Esophagus squamous epithelium (tissue), 4 donors: ENCODE results near the gene IL11.

Experiments used
- POLR2A ChIP-seq, 4 donors: fragments of 450-650 bp; IDR thresholded peaks; one replicate each; pipeline ENCODE4 v1.6.1; 2017; ENCODE audit warnings: antibody characterized with exemption in 4 of 4, mild to moderate bottlenecking in 4 of 4, moderate library complexity in 3 of 4
- TF ChIP-seq, protein P1 (sequence below), 6 experiments: fragments of 450-650 bp in 4 of 6; fragments of 200-600 bp in 2 of 6; sonication (generic) in 2 of 6; IDR thresholded peaks; one replicate each; pipeline ENCODE4 v1.5.1; 2016 to 2019; ENCODE audit warnings: antibody characterized with exemption in 6 of 6, mild to moderate bottlenecking in 4 of 6, moderate library complexity in 4 of 6

DNA sequence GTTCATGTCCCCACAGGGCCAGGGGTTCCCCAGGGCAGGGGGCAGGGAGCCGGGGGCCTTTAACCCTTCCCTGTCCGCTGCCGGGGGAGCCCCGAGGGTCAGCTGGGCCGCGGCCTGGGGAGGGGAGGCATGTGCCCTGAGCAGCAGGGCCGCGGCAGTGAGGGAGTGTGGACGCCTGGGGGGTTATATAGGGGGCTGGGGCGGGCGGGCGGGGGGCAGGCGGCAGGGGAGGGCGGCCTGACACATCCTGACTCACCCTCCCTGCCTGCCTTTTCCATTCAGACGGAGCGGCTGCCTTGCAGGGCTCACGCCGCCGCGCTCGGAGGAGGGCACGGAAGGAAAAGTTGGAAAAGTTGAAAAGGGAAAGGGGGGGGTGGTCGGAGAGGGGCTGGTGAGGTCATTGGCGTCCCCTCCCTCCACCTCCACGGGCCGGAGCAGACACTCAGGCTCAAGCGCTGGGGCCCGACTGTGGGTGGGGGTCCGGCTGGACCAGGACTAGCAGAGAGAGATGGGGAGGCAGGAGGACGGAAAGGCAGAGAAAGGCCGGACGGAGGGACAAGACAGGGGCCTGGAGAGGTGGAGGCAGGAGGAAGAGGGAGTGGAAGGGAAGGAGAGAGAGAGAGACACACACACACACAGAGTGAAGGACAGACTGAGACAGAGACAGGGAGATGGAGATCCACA, at the start of gene IL11:
- TF ChIP-seq, protein P1, sequence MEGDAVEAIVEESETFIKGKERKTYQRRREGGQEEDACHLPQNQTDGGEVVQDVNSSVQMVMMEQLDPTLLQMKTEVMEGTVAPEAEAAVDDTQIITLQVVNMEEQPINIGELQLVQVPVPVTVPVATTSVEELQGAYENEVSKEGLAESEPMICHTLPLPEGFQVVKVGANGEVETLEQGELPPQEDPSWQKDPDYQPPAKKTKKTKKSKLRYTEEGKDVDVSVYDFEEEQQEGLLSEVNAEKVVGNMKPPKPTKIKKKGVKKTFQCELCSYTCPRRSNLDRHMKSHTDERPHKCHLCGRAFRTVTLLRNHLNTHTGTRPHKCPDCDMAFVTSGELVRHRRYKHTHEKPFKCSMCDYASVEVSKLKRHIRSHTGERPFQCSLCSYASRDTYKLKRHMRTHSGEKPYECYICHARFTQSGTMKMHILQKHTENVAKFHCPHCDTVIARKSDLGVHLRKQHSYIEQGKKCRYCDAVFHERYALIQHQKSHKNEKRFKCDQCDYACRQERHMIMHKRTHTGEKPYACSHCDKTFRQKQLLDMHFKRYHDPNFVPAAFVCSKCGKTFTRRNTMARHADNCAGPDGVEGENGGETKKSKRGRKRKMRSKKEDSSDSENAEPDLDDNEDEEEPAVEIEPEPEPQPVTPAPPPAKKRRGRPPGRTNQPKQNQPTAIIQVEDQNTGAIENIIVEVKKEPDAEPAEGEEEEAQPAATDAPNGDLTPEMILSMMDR (IDR thresholded peaks at IDR 0.05), result no peak
- no peak for TF ChIP-seq POLR2A (IDR thresholded peaks at IDR 0.05)
